K562 (cell line): ENCODE data around the gene MAU2. TPM values are rescaled to one million over a fixed set of nuclear protein-coding genes. Genes with fewer than 3 reads are reported as not detected.

Source experiments
- ARNT ChIP-seq, 2 experiments: fragments of 450-650 bp; IDR thresholded peaks; 2 replicates each; pipeline ENCODE4 v1.6.1; 2016; ENCODE audit warnings: mild to moderate bottlenecking in 1 of 2
- CBX2 ChIP-seq: fragments of 200-600 bp; sonication (generic); IDR thresholded peaks from one replicate; pipeline ENCODE4 v1.6.1; 2012; ENCODE audit warnings: mild to moderate bottlenecking, low read length, inconsistent platforms; ENCODE audit not compliant: insufficient read depth, poor library complexity, severe bottlenecking
- ERF ChIP-seq: fragments of 450-650 bp; formaldehyde crosslinking; IDR thresholded peaks from 2 replicates; pipeline ENCODE4 v1.4.0; 2020; ENCODE audit warnings: mild to moderate bottlenecking, mixed read lengths
- GABPA ChIP-seq: fragments of 200-800 bp; sonication (Bioruptor generic); conservative IDR thresholded peaks from 2 replicates; pipeline ENCODE4 v1.6.1; 2016; ENCODE audit warnings: low read depth, missing genetic modification characterization, missing compliant biosample characterization
- HDAC6 ChIP-seq: IDR thresholded peaks from 2 replicates; pipeline ENCODE4 v1.6.1; 2012; ENCODE audit warnings: low read depth, mild to moderate bottlenecking, control low read depth, inconsistent platforms, low read length, moderate library complexity
- MEF2D ChIP-seq: conservative IDR thresholded peaks from 2 replicates; pipeline ENCODE4 v1.6.1; 2016; ENCODE audit warnings: low read depth, missing genetic modification characterization, missing compliant biosample characterization
- POLR2A ChIP-seq: fragments of 450-650 bp; conservative IDR thresholded peaks from 2 replicates; pipeline ENCODE4 v1.6.1; 2016
- RBFOX2 ChIP-seq: fragments of 200-400 bp; formaldehyde crosslinking; IDR thresholded peaks from 2 replicates; pipeline ENCODE4 v1.6.1; 2017; ENCODE audit warnings: low read depth, mild to moderate bottlenecking, low read length, moderate library complexity
- TRIM24 ChIP-seq, 2 experiments: fragments of 450-650 bp; IDR thresholded peaks; 2 replicates each; pipeline ENCODE4 v1.6.1; 2016
- VEZF1 ChIP-seq: fragments of 200-800 bp; sonication (Bioruptor generic); IDR thresholded peaks from 2 replicates; pipeline ENCODE4 v1.6.1; 2017; ENCODE audit warnings: missing genetic modification characterization, missing compliant biosample characterization
- ZBTB40 ChIP-seq, 2 experiments: fragments of 450-650 bp in 1 of 2; sonication (generic) in 1 of 2; formaldehyde crosslinking in 1 of 2; IDR thresholded peaks; 2 replicates each; pipeline versions ENCODE4 v1.7.1 to v1.9.0; 2016 to 2022; ENCODE audit warnings: inconsistent platforms in 1 of 2, mild to moderate bottlenecking in 1 of 2, missing genetic modification reagents in 1 of 2
- ZNF263 ChIP-seq: sonication (generic); formaldehyde crosslinking; IDR thresholded peaks from 2 replicates; pipeline ENCODE4 v1.8.0; 2022; ENCODE audit warnings: mild to moderate bottlenecking, missing genetic modification reagents, borderline replicate concordance
- polyA plus RNA-seq, 8 experiments: library from polyadenylated mRNA; depleted of rRNA in 4 of 8; stranded (reverse) in 5 of 8; unstranded in 3 of 8; fragments of >200 nt; fragmentation: Nextera tagmentation in 2 of 8; fragmentation: Illumina TruSeq in 1 of 8; extraction: Ambion mirVana in 2 of 8; extraction: Trizol in 1 of 8; gene quantifications; 2 replicates each; pipeline versions ENCODE4 v1.2.1 to v1.2.3, GENCODE V29; 2011 to 2014; ENCODE audit warnings: inconsistent platforms in 1 of 8, missing spikeins in 1 of 8
- total RNA-seq, 7 experiments: library from RNA; depleted of rRNA in 6 of 7; stranded (reverse); fragments of >200 nt in 6 of 7; fragmentation: Illumina TruSeq in 2 of 7; extraction: Trizol in 2 of 7; gene quantifications; 2 replicates each; pipeline versions ENCODE4 v1.2.1 to v1.2.3, GENCODE V29; 2011 to 2021; ENCODE audit warnings: low replicate concordance in 1 of 7

MAU2 gene
- total and polyA plus RNA-seq, 9 of the 15 experiments (the other 6 are each of a cell fraction or from before 2014, with no cell fraction given): 1.2 to 48.1 (median 19.4) TPM

- TF ChIP-seq ARNT (IDR thresholded peaks at IDR 0.05) (0 out of 4 replicates have a peak, but pooled peaks of 1 of the 2 experiments have one; percentile 18), POLR2A (peak; percentile 67; the same call in 1 of the 2 replicates), ZNF263 (CRISPR knock-in tag) (peak; percentile 49; the same call in 1 of the 2 replicates), CBX2 (no peak), GABPA (tag) (peak; percentile 91), VEZF1 (CRISPR knock-in tag) (peak; percentile 53; the same call in 1 of the 2 replicates), TRIM24 (IDR thresholded peaks at IDR 0.05) (0 out of 4 replicates have a peak, but pooled peaks of 1 of the 2 experiments have one; percentile 16), HDAC6 (no peak), RBFOX2 (0 out of 2 replicates have a peak, but pooled peaks have one; percentile 16), ZBTB40 (IDR thresholded peaks at IDR 0.05) (peak; percentile 90), ZBTB40 (CRISPR knock-in tag; IDR thresholded peaks at IDR 0.05) (no peak), MEF2D (tag) (0 out of 2 replicates have a peak, but pooled peaks have one; percentile 44), ERF (CRISPR knock-in tag) (peak; percentile 10; the same call in 1 of the 2 replicates)
Observed at GRCh38 chr19:19372656-19373416, 52.2 kb downstream of the MAU2 start (continued).
